ENCODE data around the gene RNF5.

The RNF5 gene

DNA sequence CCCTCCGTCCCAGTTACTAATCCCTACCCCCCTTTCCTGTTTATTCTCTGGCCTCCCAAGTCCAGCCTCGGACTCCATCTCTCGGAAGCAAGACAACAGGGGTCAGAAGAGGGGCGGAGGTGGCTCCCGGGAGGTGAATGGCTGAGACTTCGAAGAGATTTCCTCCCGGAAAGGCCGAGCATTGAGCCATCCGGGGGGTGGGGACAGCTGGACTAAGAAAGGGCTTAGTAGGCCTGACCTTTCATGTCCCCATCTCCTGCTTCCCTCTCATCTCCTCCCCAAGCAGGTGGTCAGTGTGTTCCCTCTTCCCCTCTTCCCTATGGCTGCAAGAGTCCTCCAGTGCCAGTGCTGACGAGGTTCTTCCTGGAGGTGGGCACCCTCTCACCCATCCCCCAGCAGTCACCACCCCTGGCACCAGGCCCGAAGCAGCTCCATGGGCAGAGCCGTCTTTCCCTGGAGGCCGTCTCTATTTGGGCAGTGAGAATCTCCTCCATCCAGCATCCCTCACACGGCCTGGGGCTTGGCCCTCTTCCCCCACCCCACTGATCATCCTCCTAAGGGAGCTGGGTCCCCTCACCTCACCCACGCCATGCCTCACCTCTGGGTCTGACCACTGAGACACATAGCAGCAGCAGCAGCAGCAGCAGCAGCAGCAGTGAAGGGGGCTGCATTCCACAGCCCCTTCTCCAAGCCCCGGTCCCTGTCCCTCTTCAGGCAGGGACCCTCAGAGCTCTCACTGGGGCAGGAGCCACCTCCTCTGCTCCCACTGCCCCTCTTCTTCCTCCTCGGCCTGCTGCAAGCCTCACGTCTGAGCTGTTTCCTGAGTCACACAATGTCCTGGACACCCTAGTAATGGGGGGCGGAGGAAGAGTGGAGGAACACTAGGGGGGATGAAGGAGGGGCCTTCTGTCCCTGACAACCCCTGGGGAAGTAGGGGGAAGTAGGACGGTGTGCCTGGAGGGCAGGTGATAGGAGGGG lies 45.3 kb downstream of the RNF5 start, which contains the start of gene NOTCH4:
Gene NOTCH4 (minus strand): TSS at position 810 of the 978 bp plus-strand sequence. CDS start 139 bp downstream, at position 671.
- Histone ChIP-seq H3K4me3 (ENCODE audit: low read length) (no peak within 1 kb of the TSS), H3K36me3 (replicated peaks; ENCODE audit: insufficient read depth, low read length) (no peaks in the 10 kb centered on the region), H3K9me3 (replicated peaks; ENCODE audit: insufficient read depth, low read length) (no peaks in the 10 kb centered on the region), H3K27me3 (replicated peaks; ENCODE audit: insufficient read depth, low read length) (peaks cover 21% of the 10 kb centered on the region), H2AFZ (ENCODE audit: low read length) (no peak within 1 kb of the TSS), H3K79me2 (ENCODE audit: low read length) (no peaks in the 10 kb centered on the region), H3K9ac (ENCODE audit: low read length) (no peak within 1 kb of the TSS), H3K4me2 (ENCODE audit: low read depth, low read length) (no peak within 1 kb of the TSS), H3K27ac (ENCODE audit: low read length) (no peak within 1 kb of the TSS), H3F3A (ENCODE audit: insufficient read depth, low read length) (no peaks in the 10 kb centered on the region), H3K4me1 (ENCODE audit: low read length) (no peaks in the 10 kb centered on the region), H3K9me2 (replicated peaks; ENCODE audit: insufficient read depth, low read length) (no peaks in the 10 kb centered on the region), H4K20me1 (ENCODE audit: insufficient read depth, low read length) (no peaks in the 10 kb centered on the region)
- no peak for DNase-seq
- TF ChIP-seq, protein P1, sequence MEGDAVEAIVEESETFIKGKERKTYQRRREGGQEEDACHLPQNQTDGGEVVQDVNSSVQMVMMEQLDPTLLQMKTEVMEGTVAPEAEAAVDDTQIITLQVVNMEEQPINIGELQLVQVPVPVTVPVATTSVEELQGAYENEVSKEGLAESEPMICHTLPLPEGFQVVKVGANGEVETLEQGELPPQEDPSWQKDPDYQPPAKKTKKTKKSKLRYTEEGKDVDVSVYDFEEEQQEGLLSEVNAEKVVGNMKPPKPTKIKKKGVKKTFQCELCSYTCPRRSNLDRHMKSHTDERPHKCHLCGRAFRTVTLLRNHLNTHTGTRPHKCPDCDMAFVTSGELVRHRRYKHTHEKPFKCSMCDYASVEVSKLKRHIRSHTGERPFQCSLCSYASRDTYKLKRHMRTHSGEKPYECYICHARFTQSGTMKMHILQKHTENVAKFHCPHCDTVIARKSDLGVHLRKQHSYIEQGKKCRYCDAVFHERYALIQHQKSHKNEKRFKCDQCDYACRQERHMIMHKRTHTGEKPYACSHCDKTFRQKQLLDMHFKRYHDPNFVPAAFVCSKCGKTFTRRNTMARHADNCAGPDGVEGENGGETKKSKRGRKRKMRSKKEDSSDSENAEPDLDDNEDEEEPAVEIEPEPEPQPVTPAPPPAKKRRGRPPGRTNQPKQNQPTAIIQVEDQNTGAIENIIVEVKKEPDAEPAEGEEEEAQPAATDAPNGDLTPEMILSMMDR (IDR thresholded peaks at IDR 0.05; ENCODE audit: low read length), result no peak
- TF ChIP-seq EZH2 (optimal IDR thresholded peaks at IDR 0.05; ENCODE audit: low read depth, low read length) (no peak), EZH2phosphoT487 (IDR thresholded peaks at IDR 0.05; ENCODE audit: low read length) (no peak)

DNA sequence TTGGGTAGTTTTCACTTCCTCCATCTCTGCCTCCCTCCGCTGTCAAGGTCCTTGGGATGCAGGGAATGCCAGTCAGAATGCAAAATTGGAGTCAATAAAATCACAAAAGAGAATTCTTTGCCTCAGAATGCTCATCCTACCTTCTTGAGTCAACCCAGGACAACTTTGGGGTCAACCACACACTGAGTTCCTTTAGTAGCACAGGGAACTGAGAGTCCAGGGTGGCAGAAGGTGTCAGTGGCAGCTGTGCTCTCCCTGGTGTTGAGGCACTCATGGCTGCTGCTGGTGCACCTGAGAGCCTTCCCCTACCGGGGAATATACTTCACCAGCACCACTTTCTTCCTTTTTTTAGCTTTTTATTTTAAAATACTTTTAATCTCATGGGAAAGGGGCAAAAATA lies 46.5 kb downstream of the RNF5 start:
- no peak for TF ChIP-seq EZH2phosphoT487 (IDR thresholded peaks at IDR 0.05; ENCODE audit: low read length)
- TF ChIP-seq, protein P1 (IDR thresholded peaks at IDR 0.05; ENCODE audit: low read length), result no peak
- TF ChIP-seq EZH2 (optimal IDR thresholded peaks at IDR 0.05; ENCODE audit: low read depth, low read length), result no peak
- Histone ChIP-seq H3K36me3 (replicated peaks; ENCODE audit: insufficient read depth, low read length) (no peaks in the 10 kb centered on the region), H3K79me2 (ENCODE audit: low read length) (no peaks in the 10 kb centered on the region), H3K9me3 (replicated peaks; ENCODE audit: insufficient read depth, low read length) (no peaks in the 10 kb centered on the region), H2AFZ (ENCODE audit: low read length) (no peak overlapping the region), H3K27ac (ENCODE audit: low read length) (no peak overlapping the region), H3K4me3 (ENCODE audit: low read length) (no peak overlapping the region), H3K9ac (ENCODE audit: low read length) (no peak overlapping the region), H3K4me1 (ENCODE audit: low read length) (no peaks in the 10 kb centered on the region), H4K20me1 (ENCODE audit: insufficient read depth, low read length) (no peaks in the 10 kb centered on the region), H3K9me2 (replicated peaks; ENCODE audit: insufficient read depth, low read length) (no peaks in the 10 kb centered on the region), H3K27me3 (replicated peaks; ENCODE audit: insufficient read depth, low read length) (peaks cover 11% of the 10 kb centered on the region), H3F3A (ENCODE audit: insufficient read depth, low read length) (no peaks in the 10 kb centered on the region), H3K4me2 (ENCODE audit: low read depth, low read length) (no peak overlapping the region)
- no peak for DNase-seq

DNA sequence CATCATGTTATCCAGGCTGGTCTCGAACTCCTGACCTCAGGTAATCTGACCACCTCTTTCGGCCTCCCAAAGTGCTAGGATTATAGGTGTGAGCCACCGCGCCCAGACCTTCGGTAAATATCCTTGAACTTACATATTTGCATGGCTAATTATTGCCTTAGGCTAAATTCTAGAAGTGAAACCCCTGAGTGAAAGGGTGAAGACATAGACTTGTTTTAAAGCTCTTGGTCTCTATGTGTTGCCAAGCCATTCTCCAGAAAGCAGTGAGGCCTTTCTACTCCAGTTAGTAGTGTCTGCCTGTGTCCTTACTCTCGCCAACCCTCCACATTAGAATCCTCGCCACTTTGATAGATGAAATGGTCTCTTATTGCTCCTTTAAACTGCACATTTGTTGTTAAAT lies 48.2 kb downstream of the RNF5 start:
- TF ChIP-seq, protein P1 (IDR thresholded peaks at IDR 0.05; ENCODE audit: low read length), result no peak
- no peak for TF ChIP-seq EZH2phosphoT487 (IDR thresholded peaks at IDR 0.05; ENCODE audit: low read length)
- TF ChIP-seq EZH2 (optimal IDR thresholded peaks at IDR 0.05; ENCODE audit: low read depth, low read length), result no peak
- Histone ChIP-seq H3K4me1 (ENCODE audit: low read length) (no peaks in the 10 kb centered on the region), H3K4me3 (ENCODE audit: low read length) (no peak overlapping the region)

More for the DNA sequence above, 48.2 kb downstream of the RNF5 start:
- no peak overlapping the region for H3K4me2 ChIP-seq (ENCODE audit: low read depth, low read length)
- no peak overlapping the region for H3K9ac ChIP-seq (ENCODE audit: low read length)
- H3K9me2 ChIP-seq (replicated peaks; ENCODE audit: insufficient read depth, low read length), result no peaks in the 10 kb centered on the region
- no peaks in the 10 kb centered on the region for H3K79me2 ChIP-seq (ENCODE audit: low read length)
- H3K27me3 ChIP-seq (replicated peaks; ENCODE audit: insufficient read depth, low read length), result peaks cover 5% of the 10 kb centered on the region; the same call in 1 of the 2 replicates
- H3K36me3 ChIP-seq (replicated peaks; ENCODE audit: insufficient read depth, low read length), result no peaks in the 10 kb centered on the region
- H4K20me1 ChIP-seq (ENCODE audit: insufficient read depth, low read length), result no peaks in the 10 kb centered on the region
- no peak overlapping the region for H3K27ac ChIP-seq (ENCODE audit: low read length)
- no peaks in the 10 kb centered on the region for H3K9me3 ChIP-seq (replicated peaks; ENCODE audit: insufficient read depth, low read length)
- DNase-seq, result no peak
- H3F3A ChIP-seq (ENCODE audit: insufficient read depth, low read length), result no peaks in the 10 kb centered on the region
- no peak overlapping the region for H2AFZ ChIP-seq (ENCODE audit: low read length)

Data from MM.1S (cell line).